GM19452 (cell line): Measurements from ENCODE around the gene UTS2R.

ENCODE experiments used
- ATAC-seq: cut with Tn5 transposase; IDR thresholded peaks from one replicate; pipeline ENCODE4 v1.9.1; 2021; ENCODE audit not compliant: unreplicated experiment

UTS2R gene

GRCh38 chr17:82371333-82372248, at the start of gene UTS2R:
UTS2R (plus strand) TSS chr17:82371765; CDS start chr17:82374325, 2,560 bp downstream.
- no peak for ATAC-seq

GRCh38 chr17:82321947-82322466, 49.6 kb upstream of the UTS2R start:
- ATAC-seq = no peak

GRCh38 chr17:82322526-82323453, 48.8 kb upstream of the UTS2R start:
- no peak for ATAC-seq

GRCh38 chr17:82323514-82324234, 47.9 kb upstream of the UTS2R start:
- ATAC-seq = no peak

- no peak for ATAC-seq
Observed at GRCh38 chr17:82324566-82325285, 46.8 kb upstream of the UTS2R start.

- ATAC-seq = no peak
Observed at GRCh38 chr17:82325286-82326180, 46.0 kb upstream of the UTS2R start.

- ATAC-seq = no peak
Observed at GRCh38 chr17:82327289-82327688, 44.3 kb upstream of the UTS2R start.

GRCh38 chr17:82327757-82328140, 43.8 kb upstream of the UTS2R start:
- ATAC-seq = no peak

GRCh38 chr17:82328141-82328993, 43.2 kb upstream of the UTS2R start:
- no peak for ATAC-seq

GRCh38 chr17:82328994-82329507, 42.5 kb upstream of the UTS2R start:
- ATAC-seq = no peak

GRCh38 chr17:82329683-82330321, 41.8 kb upstream of the UTS2R start:
- ATAC-seq = no peak

GRCh38 chr17:82330322-82331239, 41.0 kb upstream of the UTS2R start:
- ATAC-seq = no peak

- no peak for ATAC-seq
Observed at GRCh38 chr17:82331345-82331939, 40.1 kb upstream of the UTS2R start.

GRCh38 chr17:82332669-82333278, 38.8 kb upstream of the UTS2R start:
- ATAC-seq = no peak

- ATAC-seq = no peak
Observed at GRCh38 chr17:82333279-82334171, 38.0 kb upstream of the UTS2R start, which contains the start of gene SECTM1. SECTM1 (minus strand) TSS chr17:82333766; CDS start chr17:82327240, 6,526 bp downstream.
